Measurements from ENCODE around the gene HEPACAM2.

Gene HEPACAM2

DNA sequence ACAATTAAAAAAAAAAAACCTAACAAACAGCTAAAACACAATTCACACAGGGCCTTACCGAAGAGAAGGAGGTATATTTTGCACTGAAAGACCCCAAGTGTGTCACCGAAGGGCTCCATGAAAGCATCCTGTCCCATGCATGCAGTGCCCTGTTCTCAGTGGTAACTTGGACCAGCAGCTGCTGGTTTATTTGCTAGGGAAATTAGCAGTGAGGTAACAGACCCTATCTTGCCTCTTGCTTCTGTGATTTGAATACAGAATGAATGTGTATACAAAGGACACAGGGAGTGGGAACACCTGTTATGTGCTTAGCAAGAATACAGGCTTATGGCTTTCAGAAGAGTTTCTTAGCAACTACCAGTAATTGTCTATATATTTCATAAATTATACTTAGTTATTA, at the start of gene HEPACAM2:
Gene HEPACAM2 (minus strand): TSS at position 160 of the 400 bp plus-strand sequence.
- DNase-seq (ENCODE audit: extremely low read depth in 1 of 2, low read depth in 1 of 2): no peak

DNA sequence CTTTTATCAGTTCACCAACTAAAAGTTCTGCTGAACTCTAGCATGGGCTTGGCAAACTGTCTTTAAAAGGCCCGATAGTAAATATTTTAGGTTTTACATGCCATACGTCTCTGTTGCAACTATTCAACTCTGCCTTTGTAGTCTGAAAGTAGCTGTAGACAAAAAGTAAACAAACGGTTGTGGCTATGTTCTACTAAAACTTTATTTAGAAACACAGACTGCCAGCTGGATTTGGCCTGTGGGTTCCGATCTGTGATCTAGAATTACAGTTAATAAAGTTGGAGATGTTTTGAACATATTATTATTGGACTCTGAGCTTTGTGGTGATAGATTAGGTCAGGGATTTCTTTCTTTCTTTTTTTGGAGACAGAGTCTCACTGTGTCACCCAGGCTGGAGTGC, 39.0 kb upstream of the HEPACAM2 start:
- no peak for DNase-seq (ENCODE audit: extremely low read depth in 1 of 2, low read depth in 1 of 2)

DNA sequence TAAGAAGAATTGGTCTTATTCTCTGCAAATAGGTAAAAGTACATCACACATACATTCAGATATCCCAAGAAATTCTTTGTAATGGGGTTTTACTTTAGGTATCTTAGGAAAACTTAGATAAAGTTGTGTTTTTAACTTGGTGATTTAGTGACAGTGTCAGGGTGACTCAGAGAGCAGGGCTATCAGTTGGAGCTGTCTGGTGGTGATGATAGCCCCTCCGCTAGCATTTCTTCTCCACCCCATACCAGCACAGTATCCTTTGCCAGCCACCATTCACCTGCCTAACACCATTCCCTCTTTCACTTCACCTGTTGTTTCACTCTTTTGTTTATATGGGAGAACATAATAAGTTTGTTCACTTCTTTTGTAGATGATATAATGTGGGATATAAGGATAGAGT, 36.3 kb upstream of the HEPACAM2 start:
- no peak for DNase-seq (ENCODE audit: extremely low read depth in 1 of 2, low read depth in 1 of 2)

DNA sequence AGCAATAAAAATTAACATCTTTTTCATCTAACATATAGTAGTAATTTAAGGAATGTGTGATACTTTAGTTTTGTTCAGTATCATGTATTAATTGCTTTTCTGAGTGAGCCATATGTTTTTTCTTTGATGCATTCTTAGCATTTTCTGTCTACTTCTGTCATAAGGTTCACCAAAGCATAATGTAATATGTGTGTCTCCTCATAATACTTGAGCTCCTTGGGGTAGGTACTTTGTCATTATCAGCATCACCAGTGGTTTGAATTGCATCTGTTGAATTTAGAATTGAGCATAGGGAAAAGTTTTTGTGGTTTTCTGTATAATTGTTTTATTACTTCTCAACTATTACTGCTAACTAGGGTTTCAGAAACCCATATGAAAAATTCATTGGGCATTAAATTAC, 32.4 kb upstream of the HEPACAM2 start:
- DNase-seq (ENCODE audit: extremely low read depth in 1 of 2, low read depth in 1 of 2): no peak

GRCh38 chr7:93249491-93250148, 23.4 kb upstream of the HEPACAM2 start:
- no peak for DNase-seq (ENCODE audit: extremely low read depth in 1 of 2, low read depth in 1 of 2)

DNA sequence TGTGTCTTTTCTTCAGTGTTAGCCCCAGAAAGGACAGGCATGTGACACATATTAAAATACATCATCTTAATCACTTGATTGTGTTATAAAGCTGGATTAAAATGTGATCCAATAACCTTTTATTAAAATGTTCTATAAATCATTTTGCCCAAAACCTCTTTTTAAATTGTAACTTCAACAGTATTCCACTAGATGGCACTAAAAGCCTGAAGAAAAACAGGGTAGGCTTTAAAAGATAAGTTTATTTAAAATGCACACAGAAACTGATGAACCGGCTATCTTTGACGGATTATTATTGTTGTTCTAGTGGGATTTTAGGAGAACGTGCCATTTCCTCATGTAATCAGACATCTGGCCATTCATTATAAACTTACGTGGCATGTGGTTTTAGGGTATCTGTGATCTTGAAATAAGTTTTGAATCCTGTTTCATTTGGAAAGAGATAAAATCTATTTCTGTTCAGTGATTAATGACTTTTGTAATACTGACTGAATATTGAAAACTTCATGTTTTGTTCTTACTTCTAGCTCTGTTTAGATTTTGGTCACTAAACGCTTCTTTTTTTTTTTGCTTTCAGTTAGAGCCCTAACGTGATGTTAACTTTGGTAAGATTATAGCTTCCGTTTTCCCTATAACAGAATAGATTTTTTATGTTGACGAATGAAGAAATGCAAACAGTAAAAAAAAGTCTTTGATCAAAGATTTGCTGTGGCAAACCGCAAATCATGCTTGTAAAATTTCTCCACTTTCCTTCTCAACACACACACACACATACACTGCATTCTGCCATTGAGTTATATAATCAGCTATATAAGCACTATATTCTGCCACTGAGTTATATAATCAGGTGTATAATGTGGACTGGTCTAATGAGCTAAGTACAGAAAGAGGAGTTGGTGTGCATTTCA, 19.5 kb upstream of the HEPACAM2 start:
- no peak for DNase-seq (ENCODE audit: extremely low read depth in 1 of 2, low read depth in 1 of 2)

DNA sequence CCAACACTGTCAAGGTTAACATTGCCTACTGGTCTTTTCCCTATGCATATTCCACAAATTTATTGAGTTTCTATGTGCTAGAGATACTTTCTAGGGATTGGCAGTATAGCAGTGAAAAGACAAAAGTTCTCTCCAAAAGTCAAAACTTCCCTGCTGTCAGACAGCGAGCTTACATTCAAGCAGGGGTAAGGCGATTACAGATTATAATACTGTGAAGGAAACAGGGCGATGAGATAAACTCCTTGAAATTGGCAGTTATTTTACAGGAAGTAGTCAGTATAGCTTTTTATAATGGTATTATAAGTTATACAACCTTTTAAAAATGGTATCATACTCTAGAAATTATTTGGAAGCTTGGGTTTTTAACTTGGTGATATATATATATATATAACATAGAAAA, 15.8 kb upstream of the HEPACAM2 start:
- no peak for DNase-seq (ENCODE audit: extremely low read depth in 1 of 2, low read depth in 1 of 2)

GRCh38 chr7:93239824-93240223, 13.6 kb upstream of the HEPACAM2 start:
- DNase-seq (ENCODE audit: extremely low read depth in 1 of 2, low read depth in 1 of 2): no peak

GRCh38 chr7:93238748-93239147, 12.5 kb upstream of the HEPACAM2 start:
- no peak for DNase-seq (ENCODE audit: extremely low read depth in 1 of 2, low read depth in 1 of 2)

DNA sequence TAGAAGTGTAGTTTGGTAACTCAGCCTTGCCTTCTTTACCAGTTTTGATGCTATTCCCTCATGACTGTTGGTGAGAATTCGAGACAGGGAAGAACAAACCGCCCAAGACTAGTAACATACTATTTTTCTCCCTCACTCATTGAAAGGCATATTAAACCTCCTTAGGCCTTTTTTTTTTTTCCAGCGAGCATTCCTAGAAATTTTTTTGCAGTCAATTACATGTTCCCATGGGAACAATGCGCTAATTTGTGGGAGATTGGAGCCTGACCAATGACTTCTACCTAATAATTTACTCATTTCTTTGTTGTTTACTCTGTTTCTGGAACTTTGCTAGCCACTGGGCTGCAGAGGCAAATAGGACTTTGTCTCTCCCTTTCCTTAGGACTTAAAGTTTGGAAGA, 11.9 kb upstream of the HEPACAM2 start:
- no peak for DNase-seq (ENCODE audit: extremely low read depth in 1 of 2, low read depth in 1 of 2)

DNA sequence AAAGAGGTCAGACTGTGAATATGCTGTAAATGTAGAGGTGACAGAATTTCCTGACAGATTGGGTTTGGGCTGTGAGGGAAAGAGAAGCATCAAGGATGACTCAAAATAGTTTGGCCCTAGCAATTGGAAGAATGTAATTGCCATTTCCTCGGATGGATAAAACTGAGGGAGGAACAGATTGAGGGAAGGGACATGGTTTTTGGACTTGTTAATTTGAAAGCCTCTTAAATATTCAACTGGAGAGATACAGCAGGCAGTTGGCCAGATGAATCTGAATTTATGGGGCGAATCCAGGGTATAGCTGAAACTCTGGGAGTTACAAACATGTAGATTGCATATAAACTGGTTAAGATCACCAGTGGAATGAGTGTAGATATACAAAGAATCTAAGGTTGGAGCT, 9.3 kb upstream of the HEPACAM2 start:
- no peak for DNase-seq (ENCODE audit: extremely low read depth in 1 of 2, low read depth in 1 of 2)

DNA sequence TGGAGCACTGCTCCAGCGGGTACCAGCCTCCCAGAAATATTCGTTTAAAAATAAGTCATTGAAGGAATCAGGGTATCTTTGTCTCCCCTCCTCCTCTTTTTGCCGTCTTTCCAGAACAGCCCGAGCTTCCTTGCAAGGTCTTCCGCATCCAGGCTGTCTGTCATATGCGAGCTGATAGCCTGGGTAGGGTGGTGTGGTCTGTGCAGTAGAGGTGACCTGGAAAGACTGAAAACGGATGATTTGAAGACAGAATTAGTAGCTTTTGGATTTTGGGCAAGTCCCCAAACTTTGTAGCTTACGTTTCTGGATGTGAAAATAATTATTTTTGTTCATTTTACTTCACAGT, 6.4 kb upstream of the HEPACAM2 start:
- no peak for DNase-seq (ENCODE audit: extremely low read depth in 1 of 2, low read depth in 1 of 2)

GRCh38 chr7:93231799-93232672, 5.8 kb upstream of the HEPACAM2 start, which contains the start of gene VPS50:
VPS50 (plus strand) TSS chr7:93232366; CDS start chr7:93232468, 102 bp downstream.
- DNase-seq (ENCODE audit: extremely low read depth in 1 of 2, low read depth in 1 of 2): peak; percentile 80

- no peak for DNase-seq (ENCODE audit: extremely low read depth in 1 of 2, low read depth in 1 of 2)
Measured at GRCh38 chr7:93231259-93231658, 5.0 kb upstream of the HEPACAM2 start.

GRCh38 chr7:93228302-93228701, 2.0 kb upstream of the HEPACAM2 start:
- no peak for DNase-seq (ENCODE audit: extremely low read depth in 1 of 2, low read depth in 1 of 2)

- DNase-seq (ENCODE audit: extremely low read depth in 1 of 2, low read depth in 1 of 2): no peak
Measured at GRCh38 chr7:93219868-93220267, 6.4 kb downstream of the HEPACAM2 start.

DNA sequence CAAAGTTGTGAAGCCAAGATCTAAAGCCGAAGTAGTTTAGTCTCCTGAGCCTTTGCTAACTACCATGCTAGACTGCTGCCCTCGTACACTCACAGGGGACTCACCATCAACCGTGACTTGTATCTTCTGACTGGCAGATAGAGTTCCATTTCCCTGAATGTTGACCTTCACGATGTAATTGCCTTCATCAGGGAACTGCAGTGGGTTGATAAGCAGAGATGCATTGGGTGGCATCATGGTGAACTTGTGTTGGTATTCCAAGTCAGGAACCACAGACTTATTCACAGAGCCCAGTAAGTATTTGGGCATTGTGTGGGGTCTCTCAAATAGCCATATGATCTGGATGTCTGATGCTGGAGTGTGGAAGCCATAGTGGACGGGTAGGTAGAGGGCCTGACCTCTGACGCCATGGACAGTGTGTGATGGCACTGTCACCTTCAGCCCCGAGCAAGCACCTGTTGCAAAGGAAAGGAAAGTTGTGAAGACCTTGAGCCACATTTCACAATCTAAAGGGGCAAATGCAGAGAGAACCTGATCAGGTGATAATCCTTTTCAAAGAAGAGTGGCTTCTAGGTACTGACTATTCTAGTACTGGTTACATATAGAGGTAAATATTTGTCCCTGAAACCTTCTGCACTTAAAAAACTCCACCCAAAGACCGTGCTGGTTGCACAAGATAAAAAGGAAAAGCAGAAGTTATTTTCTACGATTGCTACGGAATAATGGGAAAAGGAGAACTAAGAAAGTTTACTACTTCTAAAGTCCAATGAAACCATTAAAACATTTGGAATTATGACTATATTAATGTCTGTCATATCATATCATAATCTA, 7.1 kb downstream of the HEPACAM2 start:
- no peak for DNase-seq (ENCODE audit: extremely low read depth in 1 of 2, low read depth in 1 of 2)

GRCh38 chr7:93212881-93213280, 13.4 kb downstream of the HEPACAM2 start:
- no peak for DNase-seq (ENCODE audit: extremely low read depth in 1 of 2, low read depth in 1 of 2)

DNA sequence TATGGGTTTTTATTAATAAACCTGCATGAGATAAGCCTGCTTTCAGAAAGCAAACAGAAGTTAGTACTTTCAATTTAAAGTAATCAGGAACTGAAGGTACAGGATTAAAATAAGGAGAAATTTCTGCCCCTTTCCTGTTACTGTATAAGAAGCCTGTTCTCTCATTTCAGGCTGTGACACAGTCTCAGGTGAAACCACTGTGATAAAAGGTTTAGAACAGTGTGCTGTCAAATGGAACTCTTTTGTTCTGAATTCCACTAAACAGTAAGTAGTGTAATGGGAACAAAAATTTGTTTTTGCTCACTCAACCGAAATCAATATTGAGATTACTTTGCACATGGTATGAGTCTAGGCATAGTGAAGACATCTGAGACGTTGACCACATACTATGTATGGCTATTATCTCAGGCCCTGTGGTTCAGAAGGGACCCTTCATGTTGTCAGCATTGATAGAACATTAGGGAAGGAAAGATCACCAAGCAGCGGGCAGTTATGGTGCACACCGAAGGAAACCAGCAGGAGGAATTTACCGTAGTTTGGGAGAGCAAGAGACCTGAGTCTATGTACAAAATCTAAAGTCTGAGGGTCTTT, 14.9 kb downstream of the HEPACAM2 start:
- DNase-seq (ENCODE audit: extremely low read depth in 1 of 2, low read depth in 1 of 2): no peak

DNA sequence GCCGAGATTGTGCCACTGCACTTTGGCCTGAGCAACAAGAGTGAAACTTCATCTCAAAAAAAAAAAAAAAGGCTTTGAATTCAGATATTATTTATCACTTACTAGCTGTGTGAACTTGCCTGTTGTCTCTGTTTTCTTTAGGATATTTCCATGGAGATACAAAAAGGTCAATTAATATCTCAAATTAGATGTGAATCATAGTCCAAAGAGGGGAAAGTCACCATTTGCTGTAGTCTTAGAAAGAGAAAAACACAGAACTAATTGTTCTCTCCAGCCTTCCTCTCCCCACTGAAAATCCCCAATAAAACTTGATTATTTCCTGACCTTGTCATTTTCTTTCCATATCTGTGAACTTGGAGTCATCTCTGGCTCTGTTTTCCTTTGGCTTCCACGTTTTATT, 21.2 kb downstream of the HEPACAM2 start:
- DNase-seq (ENCODE audit: extremely low read depth in 1 of 2, low read depth in 1 of 2): no peak

Data from activated CD8-positive, alpha-beta memory T cell treated with anti-CD3 and anti-CD28 coated beads for 1 hour (primary cell).